Prostate gland (tissue), 2 donors: Measurements from ENCODE around the gene ATP13A3. TPM values are rescaled to one million over a fixed set of nuclear protein-coding genes. Genes with fewer than 3 reads are reported as not detected.

Source experiments
- DNase-seq: peaks from one replicate; pipeline ENCODE4 v3.0.0-alpha.2; 2019; ENCODE audit warnings: low spot score
- H3K27ac ChIP-seq, 2 donors: fragments of 200-600 bp; sonication (generic); 2 replicates each; pipeline ENCODE4 v1.5.1; 2017 to 2019
- H3K27me3 ChIP-seq: fragments of 200-600 bp; sonication (generic); replicated peaks from 2 replicates; pipeline ENCODE4 v1.5.1; 2019; ENCODE audit not compliant: insufficient read depth
- H3K36me3 ChIP-seq, 2 donors: fragments of 200-600 bp; sonication (generic); 1 replicate in 1 of 2; 2 replicates in 1 of 2; pipeline versions ENCODE4 v1.5.1 to v1.8.1; 2017 to 2019
- H3K4me1 ChIP-seq: fragments of 200-600 bp; sonication (generic); replicated peaks from 2 replicates; pipeline ENCODE4 v1.5.1; 2019
- H3K4me3 ChIP-seq, 2 donors: fragments of 200-600 bp; sonication (generic); 2 replicates each; pipeline ENCODE4 v1.5.1; 2017 to 2019
- H3K9me3 ChIP-seq: fragments of 200-600 bp; sonication (generic); 2 replicates; pipeline ENCODE4 v1.5.1; 2017
- POLR2A ChIP-seq: fragments of 450-650 bp; IDR thresholded peaks from one replicate; pipeline ENCODE4 v1.6.1; 2016; ENCODE audit warnings: antibody characterized with exemption, mild to moderate bottlenecking
- POLR2AphosphoS5 ChIP-seq: sonication (generic); formaldehyde crosslinking; IDR thresholded peaks from one replicate; pipeline ENCODE4 v1.6.1; 2017; ENCODE audit warnings: antibody characterized with exemption
- WGBS: methylation state at CpG from one replicate; pipeline ENCODE4 v1.1.5; 2018; 5-methylcytosine and 5-hydroxymethylcytosine counted together
- intact Hi-C: fragments of 100-400 bp; cut with DNase I; formaldehyde crosslinking; loops from one replicate; pipeline ENCODE4 v1.14.2; 2022
- total RNA-seq, 2 donors: library from RNA; depleted of rRNA; stranded (reverse); fragments of >200 nt; gene quantifications; one replicate each; pipeline ENCODE4 v1.1.0, GENCODE V29; 2016
- TF ChIP-seq, protein P1 (sequence below), 4 experiments: fragments of 200-600 bp in 2 of 4; fragments of 450-650 bp in 2 of 4; sonication (generic) in 2 of 4; IDR thresholded peaks; 1 replicate in 3 of 4; 2 replicates in 1 of 4; pipeline ENCODE4 v1.5.1; 2016 to 2019; ENCODE audit warnings: antibody characterized with exemption in 4 of 4, mild to moderate bottlenecking in 2 of 4, moderate library complexity in 2 of 4

The ATP13A3 gene
- total RNA-seq, 2 donors from 2014 or later = 75.4 to 80.4 TPM

DNA sequence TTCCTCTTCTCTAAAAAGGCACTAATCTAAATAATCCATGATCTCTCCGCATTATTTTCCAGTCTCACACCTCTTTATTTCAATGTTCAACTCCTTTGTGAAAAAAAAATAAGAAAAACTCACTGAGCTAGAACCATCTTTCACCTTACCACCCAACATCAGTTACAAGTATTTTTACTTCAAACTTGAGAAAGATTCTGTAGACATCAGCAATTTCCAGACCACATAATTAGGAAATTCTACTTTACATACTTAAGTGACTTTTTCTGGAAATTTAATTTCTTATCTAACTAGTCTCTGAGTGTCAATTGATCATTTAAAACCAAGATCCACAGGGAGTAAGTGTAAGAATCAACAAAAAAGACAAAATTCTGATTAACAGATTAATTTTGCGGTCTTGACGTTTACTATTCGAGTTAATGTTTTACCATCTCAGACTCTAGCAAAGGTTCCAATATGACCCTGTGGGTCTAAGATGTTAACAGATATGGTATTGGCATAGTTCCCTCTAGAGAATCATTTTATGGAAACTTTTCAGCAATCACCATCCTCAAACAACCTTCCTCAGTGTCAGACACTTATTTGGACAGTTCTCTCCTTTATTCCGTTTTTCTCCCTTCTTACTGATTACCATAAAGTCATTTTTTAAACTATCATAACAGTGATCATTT lies 5.1 kb downstream of the ATP13A3 start:
- 74% methylated on average over 5 of the region's 5 CpGs for WGBS
- no peak for DNase-seq
- TF ChIP-seq POLR2AphosphoS5 = no peak
- TF ChIP-seq, protein P1, sequence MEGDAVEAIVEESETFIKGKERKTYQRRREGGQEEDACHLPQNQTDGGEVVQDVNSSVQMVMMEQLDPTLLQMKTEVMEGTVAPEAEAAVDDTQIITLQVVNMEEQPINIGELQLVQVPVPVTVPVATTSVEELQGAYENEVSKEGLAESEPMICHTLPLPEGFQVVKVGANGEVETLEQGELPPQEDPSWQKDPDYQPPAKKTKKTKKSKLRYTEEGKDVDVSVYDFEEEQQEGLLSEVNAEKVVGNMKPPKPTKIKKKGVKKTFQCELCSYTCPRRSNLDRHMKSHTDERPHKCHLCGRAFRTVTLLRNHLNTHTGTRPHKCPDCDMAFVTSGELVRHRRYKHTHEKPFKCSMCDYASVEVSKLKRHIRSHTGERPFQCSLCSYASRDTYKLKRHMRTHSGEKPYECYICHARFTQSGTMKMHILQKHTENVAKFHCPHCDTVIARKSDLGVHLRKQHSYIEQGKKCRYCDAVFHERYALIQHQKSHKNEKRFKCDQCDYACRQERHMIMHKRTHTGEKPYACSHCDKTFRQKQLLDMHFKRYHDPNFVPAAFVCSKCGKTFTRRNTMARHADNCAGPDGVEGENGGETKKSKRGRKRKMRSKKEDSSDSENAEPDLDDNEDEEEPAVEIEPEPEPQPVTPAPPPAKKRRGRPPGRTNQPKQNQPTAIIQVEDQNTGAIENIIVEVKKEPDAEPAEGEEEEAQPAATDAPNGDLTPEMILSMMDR (IDR thresholded peaks at IDR 0.05) = no peak
- no peak for TF ChIP-seq POLR2A
- Histone ChIP-seq H3K27me3 (no peaks in the 10 kb centered on the region), H3K4me1 (no peaks in the 10 kb centered on the region), H3K4me3 (no peak overlapping the region), H3K27ac (no peak overlapping the region), H3K36me3 (no peaks in the 10 kb centered on the region), H3K9me3 (no peaks in the 10 kb centered on the region)
- intact Hi-C loops = no loop called here

DNA sequence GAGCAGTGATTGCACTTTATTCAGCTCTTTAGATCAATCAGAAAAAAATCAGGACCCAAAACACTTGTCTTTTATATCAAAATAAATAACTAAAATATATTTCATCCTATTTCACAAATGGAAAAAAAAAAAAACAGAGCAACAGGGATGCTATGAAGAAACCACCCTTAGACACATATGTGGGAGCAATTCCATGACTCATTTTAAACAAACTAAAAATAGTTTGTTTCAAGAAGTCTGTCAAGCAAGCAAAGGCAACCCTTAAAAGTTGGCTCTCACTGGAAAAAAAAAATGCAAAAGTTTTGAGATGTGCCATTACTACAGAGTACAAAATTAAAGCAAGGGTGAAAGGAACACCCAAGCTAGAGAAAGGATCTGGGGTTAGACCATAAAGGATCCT lies 5.7 kb downstream of the ATP13A3 start:
- no peak for DNase-seq
- Histone ChIP-seq H3K4me1 (no peaks in the 10 kb centered on the region), H3K27ac (no peak overlapping the region), H3K36me3 (no peaks in the 10 kb centered on the region), H3K9me3 (no peaks in the 10 kb centered on the region), H3K4me3 (no peak overlapping the region), H3K27me3 (no peaks in the 10 kb centered on the region)
- intact Hi-C loops = no loop called here
- TF ChIP-seq POLR2AphosphoS5 (no peak), POLR2A (no peak)
- TF ChIP-seq, protein P1 (IDR thresholded peaks at IDR 0.05) = no peak

DNA sequence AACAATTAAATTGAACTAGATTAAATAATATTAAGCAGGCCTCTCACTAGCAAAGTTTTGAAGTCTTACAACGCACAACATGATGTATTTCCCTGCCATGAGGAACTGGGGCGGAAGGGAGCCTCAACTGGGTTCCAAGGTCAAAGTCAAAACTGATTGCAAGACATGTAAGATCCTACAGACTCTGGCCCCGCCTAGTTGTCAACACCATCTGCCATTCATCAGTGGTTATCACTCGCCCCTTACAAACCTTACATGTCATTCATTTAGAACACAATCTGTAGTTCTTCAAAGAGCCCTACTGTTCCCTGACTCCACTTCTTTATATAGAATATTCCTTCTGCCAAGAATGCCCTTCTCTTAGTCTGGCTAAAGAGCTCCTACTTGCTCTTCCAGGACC lies 10.0 kb downstream of the ATP13A3 start:
- Histone ChIP-seq H3K27ac (no peak overlapping the region), H3K36me3 (no peaks in the 10 kb centered on the region), H3K4me3 (no peak overlapping the region), H3K9me3 (no peaks in the 10 kb centered on the region), H3K27me3 (no peaks in the 10 kb centered on the region), H3K4me1 (peaks cover 4% of the 10 kb centered on the region)
- WGBS = 96% methylated on average over 4 of the region's 4 CpGs
- intact Hi-C loops = no loop called here
- TF ChIP-seq POLR2AphosphoS5 = no peak
- no peak for TF ChIP-seq POLR2A
- TF ChIP-seq, protein P1 (IDR thresholded peaks at IDR 0.05) = no peak
- no peak for DNase-seq

DNA sequence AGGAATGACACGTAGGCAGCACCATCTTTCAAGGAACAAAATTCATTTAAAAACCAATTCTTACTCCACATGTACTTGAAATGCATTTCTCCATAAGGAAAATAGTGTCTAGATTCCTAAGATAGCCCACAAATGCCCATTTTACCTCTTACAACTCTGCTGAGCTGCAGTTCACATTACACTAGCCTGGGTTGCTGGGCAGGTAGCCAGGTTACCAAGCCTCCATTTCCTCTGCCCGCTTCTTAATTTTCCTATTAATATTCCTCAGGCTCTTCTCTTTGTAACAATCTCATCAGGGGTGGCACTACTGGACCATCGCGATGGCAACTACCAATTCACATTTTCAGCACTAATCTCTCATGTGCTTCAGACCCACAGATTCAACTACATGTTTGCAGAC lies 10.8 kb downstream of the ATP13A3 start:
- WGBS = 95% methylated on average over 4 of the region's 4 CpGs
- TF ChIP-seq, protein P1 (IDR thresholded peaks at IDR 0.05) = no peak
- TF ChIP-seq POLR2A (no peak), POLR2AphosphoS5 (no peak)
- Histone ChIP-seq H3K27ac (no peak overlapping the region), H3K4me3 (no peak overlapping the region), H3K4me1 (peaks cover 4% of the 10 kb centered on the region), H3K36me3 (no peaks in the 10 kb centered on the region), H3K9me3 (no peaks in the 10 kb centered on the region), H3K27me3 (no peaks in the 10 kb centered on the region)
- intact Hi-C loops = no loop called here
- no peak for DNase-seq

DNA sequence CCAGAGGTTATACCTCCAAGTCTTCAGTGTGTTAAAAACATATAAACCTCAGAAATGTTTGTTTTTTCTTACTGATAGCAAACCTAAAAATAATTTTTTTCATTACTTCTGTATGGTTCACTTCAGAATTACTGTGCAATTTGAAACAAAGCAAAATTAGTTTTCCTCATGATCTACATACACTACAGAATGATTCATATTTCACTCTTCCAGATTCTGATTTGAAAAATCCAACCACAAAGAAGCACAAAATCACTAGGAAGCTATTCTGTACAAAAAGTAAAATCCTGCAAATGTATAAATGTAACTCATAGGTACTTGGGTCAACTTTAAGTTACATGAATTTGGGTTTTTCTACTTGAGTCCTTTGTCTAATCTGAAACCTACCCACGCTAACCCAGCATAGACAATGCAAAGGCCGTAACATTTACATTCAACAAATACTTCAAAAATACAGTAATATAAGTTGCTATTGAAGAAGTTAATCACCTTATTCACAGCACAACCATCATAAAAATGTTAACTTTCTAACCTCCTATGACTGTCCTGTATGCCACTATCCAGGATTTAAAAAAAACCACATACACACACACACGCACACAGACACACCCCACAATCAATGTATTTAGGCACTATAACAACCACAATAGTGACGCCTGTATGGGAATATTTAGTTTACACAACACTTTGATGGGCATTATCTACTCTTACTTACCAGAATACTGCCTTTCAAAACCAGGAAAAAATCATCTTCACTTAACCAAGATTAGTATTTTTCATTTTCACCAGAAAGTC lies 11.5 kb downstream of the ATP13A3 start:
- Histone ChIP-seq H3K4me1 (peaks cover 4% of the 10 kb centered on the region), H3K27me3 (no peaks in the 10 kb centered on the region), H3K4me3 (no peak overlapping the region), H3K27ac (no peak overlapping the region), H3K36me3 (no peaks in the 10 kb centered on the region), H3K9me3 (no peaks in the 10 kb centered on the region)
- WGBS = 91% methylated on average over 4 of the region's 4 CpGs
- no peak for DNase-seq
- intact Hi-C loops = no loop called here
- TF ChIP-seq POLR2A = no peak
- TF ChIP-seq, protein P1 (IDR thresholded peaks at IDR 0.05) = no peak
- TF ChIP-seq POLR2AphosphoS5 = no peak
